ENCODE data around the gene PSMD4.
"Not testable (repeated sequence)": the region's sequence is repeated elsewhere in the genome, so short reads cannot be mapped to it uniquely, and the experiment has no call there.

PSMD4 gene

DNA sequence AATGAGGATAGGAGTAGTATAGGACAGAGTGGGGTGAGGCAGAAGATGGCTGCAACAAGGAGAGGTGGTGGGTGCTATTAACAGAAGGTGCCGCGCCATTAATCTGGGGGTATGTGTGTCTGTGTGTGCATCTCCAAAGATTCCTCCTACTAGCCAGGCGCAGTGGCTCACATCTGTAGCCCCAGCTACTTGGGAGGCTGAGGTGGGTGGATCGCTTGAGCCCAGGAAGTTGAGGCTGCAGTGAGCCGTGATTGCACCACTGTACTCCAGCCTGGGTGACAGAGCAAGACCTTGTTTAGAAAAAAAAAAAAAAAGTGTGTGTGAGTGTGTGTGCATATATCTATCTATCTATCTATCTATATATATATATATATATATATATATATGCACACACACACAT lies 20.8 kb downstream of the PSMD4 start:
- DNase-seq: not testable (repeated sequence)

DNA sequence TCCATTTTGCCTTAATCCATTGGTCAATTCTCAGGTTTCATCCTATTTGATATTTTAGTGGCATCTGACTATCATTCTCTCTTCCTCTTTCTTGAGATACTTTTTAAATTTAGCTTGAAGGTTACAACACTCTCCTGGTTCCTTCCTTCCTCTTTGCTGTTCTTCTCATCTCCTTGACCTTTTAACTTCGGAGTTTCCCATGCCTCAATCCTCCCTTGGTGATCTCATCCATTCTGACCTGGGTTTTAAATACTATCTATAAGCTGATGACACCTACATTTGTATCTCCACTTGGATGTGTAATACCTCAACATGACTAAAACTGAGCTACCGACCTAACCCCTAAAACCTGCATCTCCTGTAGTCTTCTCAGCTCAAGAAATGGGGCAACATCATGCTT lies 22.7 kb downstream of the PSMD4 start:
- peak; percentile 76 to 82 for DNase-seq

GRCh38 chr1:151281225-151281968 lies 26.9 kb downstream of the PSMD4 start:
- peak; percentile 98 to 99 for DNase-seq

GRCh38 chr1:151281969-151282882 lies 27.7 kb downstream of the PSMD4 start, which contains the start of gene ZNF687:
ZNF687 (plus strand) TSS chr1:151282299; CDS start chr1:151286292, 3,993 bp downstream.
- DNase-seq: peak; percentile 99

- DNase-seq: peak in 1 of 2 experiments; percentile 45
Observed at GRCh38 chr1:151282883-151283725, 28.6 kb downstream of the PSMD4 start.

DNA sequence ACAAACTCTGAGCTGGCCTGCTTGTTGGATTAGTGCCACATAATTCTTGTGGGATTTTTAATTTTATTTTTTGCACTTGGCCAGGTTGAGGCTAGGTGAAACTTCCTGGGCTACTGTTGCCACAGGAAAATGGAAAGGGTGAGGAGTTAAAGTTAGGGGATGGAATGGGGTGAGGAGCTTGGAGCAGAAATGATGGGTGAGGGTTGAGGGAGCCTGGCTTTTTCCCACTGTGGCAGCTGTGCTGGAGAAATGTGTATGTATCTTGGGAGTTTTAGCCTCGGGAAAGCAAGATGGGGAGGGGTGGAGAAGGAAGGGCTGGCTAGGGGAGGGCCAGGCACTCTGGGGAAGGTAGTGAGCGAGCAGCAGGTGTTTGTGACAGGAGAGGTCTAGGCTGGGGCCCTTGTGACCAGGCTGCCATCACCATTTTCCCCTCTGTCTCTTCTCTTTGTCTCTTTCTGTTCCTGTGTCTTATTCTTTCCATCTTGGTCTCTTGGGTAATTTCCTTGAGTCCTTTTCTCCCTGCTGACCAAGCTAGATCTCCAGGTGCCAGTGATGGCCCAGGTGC lies 29.6 kb downstream of the PSMD4 start:
- no peak for DNase-seq

- DNase-seq: no peak
Observed at GRCh38 chr1:151286619-151287340, 32.2 kb downstream of the PSMD4 start.

- no peak for DNase-seq
Observed at GRCh38 chr1:151287341-151287699, 32.8 kb downstream of the PSMD4 start.

DNA sequence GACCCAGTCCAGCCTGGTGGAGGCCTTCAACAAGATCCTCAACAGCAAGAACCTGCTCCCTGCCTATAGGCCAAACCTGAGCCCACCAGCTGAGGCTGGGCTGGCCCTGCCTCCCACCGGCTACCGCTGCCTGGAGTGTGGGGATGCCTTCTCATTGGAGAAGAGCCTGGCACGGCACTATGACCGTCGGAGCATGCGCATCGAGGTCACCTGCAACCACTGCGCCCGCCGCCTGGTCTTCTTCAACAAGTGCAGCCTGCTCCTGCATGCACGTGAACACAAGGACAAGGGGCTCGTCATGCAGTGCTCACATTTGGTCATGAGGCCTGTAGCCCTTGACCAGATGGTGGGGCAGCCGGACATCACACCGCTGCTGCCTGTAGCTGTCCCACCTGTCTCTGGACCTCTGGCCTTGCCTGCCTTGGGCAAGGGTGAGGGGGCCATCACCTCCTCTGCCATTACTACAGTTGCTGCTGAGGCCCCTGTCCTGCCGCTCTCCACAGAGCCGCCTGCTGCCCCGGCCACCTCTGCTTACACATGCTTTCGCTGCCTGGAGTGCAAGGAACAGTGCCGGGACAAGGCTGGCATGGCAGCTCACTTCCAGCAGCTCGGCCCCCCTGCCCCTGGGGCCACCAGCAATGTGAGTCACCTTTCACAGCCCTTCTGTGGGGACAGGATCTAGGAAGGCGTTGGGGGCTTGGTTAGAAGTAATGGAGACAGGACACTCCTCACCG lies 33.4 kb downstream of the PSMD4 start:
- no peak for DNase-seq

GRCh38 chr1:151288502-151288901 lies 34.0 kb downstream of the PSMD4 start:
- no peak for DNase-seq

DNA sequence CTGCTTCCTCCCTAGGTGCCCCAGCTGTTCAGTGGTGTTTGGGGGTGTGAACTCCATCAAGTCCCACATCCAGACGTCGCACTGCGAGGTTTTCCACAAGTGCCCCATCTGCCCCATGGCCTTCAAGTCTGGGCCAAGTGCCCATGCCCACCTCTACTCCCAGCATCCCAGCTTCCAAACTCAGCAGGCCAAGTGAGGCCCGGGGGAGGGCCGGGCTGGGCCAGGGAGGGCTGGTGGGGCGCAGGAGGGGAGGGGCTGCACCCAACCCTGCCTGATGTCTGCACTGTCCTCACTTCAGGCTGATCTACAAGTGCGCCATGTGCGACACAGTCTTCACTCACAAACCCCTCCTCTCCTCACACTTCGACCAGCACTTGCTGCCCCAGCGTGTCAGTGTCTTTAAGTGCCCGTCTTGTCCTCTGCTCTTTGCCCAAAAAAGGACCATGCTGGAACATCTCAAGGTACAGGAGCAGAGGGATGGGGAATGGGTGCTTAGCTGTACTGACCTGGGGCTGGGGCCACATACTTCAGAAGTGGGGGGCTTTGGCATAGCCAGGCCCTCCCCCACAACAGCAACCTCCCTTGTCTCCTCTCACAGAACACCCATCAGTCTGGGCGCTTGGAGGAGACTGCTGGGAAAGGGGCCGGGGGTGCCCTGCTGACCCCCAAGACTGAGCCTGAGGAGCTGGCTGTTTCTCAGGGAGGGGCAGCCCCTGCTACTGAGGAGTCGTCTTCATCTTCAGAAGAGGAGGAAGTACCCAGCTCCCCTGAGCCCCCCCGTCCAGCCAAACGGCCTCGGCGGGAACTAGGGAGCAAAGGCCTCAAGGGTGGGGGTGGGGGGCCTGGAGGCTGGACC lies 34.8 kb downstream of the PSMD4 start:
- no peak for DNase-seq

- no peak for DNase-seq
Observed at GRCh38 chr1:151289991-151290708, 35.6 kb downstream of the PSMD4 start.

DNA sequence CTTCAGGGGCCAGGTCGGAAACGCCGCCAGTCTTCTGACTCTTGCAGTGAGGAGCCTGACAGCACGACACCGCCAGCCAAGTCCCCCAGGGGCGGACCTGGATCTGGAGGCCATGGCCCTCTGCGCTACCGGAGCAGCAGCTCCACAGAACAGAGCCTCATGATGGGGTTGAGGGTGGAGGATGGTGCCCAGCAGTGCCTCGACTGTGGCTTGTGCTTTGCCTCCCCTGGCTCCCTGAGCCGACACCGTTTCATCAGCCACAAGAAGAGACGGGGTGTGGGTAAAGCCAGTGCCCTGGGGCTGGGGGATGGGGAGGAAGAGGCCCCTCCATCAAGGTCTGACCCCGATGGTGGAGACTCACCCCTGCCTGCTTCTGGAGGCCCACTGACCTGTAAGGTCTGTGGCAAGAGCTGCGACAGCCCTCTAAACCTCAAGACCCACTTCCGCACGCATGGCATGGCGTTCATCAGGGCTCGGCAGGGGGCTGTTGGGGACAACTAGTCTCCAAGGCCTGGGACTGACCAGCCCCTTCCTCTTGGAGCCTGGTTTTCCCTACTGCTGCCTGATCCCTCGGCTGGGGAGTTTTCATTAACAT lies 36.3 kb downstream of the PSMD4 start:
- no peak for DNase-seq

- no peak for DNase-seq
Observed at GRCh38 chr1:151292207-151293030, 37.9 kb downstream of the PSMD4 start.

DNA sequence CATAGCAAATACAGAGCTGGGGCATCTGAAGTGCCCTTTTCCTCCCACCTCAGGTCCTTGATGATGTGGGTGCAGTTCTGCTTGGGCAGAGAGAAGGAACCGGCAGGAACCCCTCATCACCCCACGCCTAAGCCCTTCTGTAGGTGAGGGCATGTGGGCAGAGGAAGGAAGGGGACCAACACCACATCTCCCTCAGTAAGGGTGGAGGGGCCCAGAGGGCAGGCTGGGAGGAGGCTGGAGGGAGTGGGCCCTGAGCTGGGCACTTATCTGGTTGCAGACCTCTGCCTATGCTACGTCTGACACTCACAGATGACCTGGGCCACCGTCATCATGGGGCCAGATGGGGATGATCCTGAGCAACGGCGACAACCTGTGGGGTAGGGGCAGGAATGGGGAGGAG lies 38.6 kb downstream of the PSMD4 start:
- DNase-seq: no peak

GRCh38 chr1:151294742-151295462 lies 40.4 kb downstream of the PSMD4 start:
- DNase-seq: no peak

DNA sequence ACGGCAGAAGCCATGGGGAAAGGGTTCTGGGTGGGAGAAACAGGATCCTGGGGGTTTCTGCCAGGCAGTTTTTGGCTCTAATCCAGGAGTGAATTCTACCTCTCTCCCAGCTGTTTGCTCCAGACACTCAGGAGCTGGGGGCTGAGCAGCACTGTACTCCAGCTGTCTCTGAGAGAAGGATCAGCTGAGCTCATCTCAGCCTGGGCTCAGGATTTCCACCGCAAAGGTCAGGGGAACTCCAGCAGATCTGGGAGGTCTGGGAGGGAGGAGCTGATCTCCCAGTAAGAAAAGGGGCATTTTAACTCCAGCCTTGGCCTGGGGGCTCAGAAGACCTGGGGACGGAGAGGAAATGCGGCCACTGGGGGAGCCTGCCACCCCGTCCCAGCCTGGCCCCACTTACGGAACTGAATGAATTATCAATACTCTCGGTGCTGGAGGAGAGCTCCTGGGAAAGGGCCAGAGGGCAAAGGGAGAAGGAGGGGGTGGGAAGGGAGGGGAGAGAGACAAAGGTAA lies 55.3 kb downstream of the PSMD4 start:
- no peak for DNase-seq
